Endodermal cell (in vitro differentiated cells): ENCODE results near the gene TMED7. TPM values are rescaled to one million over a fixed set of nuclear protein-coding genes. Genes with fewer than 3 reads are reported as not detected.

Source experiments
- DNase-seq: peaks from one replicate; pipeline ENCODE4 v3.0.0-alpha.2; 2017
- H3K27ac ChIP-seq: 2 replicates; pipeline ENCODE4 v1.5.1; 2013; ENCODE audit warnings: mild to moderate bottlenecking, low read depth, low read length, moderate library complexity
- H3K27me3 ChIP-seq: 2 replicates; pipeline ENCODE4 v1.6.1; 2013; ENCODE audit warnings: mild to moderate bottlenecking, low read length, moderate library complexity; ENCODE audit not compliant: insufficient read depth, control insufficient read depth, poor library complexity, severe bottlenecking
- H3K36me3 ChIP-seq: 2 replicates; pipeline ENCODE4 v1.7.0; 2013; ENCODE audit warnings: mild to moderate bottlenecking, low read length, moderate library complexity; ENCODE audit not compliant: control insufficient read depth, insufficient read depth
- H3K4me1 ChIP-seq: one replicate; pipeline ENCODE4 v1.7.0; 2013; ENCODE audit warnings: low read length; ENCODE audit not compliant: control insufficient read depth, insufficient read depth
- H3K4me3 ChIP-seq: 2 replicates; pipeline ENCODE4 v1.5.1; 2013; ENCODE audit warnings: mild to moderate bottlenecking, low read length, moderate library complexity
- H3K9ac ChIP-seq: 2 replicates; pipeline ENCODE4 v1.6.1; 2013; ENCODE audit warnings: mild to moderate bottlenecking, low read length, moderate library complexity; ENCODE audit not compliant: poor library complexity, severe bottlenecking; ENCODE audit errors: extremely low read depth
- H3K9me3 ChIP-seq: 2 replicates; pipeline ENCODE4 v1.6.1; 2013; ENCODE audit warnings: mild to moderate bottlenecking, low read length, moderate library complexity; ENCODE audit not compliant: control insufficient read depth
- H3K27ac Mint-ChIP-seq: 2 replicates; pipeline ENCODE4 v1.8.0; 2020; ENCODE audit warnings: mixed read lengths
- H3K27me3 Mint-ChIP-seq: 2 replicates; pipeline ENCODE4 v1.8.0; 2021; ENCODE audit warnings: mild to moderate bottlenecking, mixed read lengths; ENCODE audit not compliant: insufficient read depth
- H3K36me3 Mint-ChIP-seq: 2 replicates; pipeline ENCODE4 v1.8.0; 2020; ENCODE audit warnings: low read depth, mixed read lengths
- H3K4me1 Mint-ChIP-seq: 2 replicates; pipeline ENCODE4 v1.8.0; 2020; ENCODE audit warnings: mixed read lengths
- H3K4me3 Mint-ChIP-seq: 2 replicates; pipeline ENCODE4 v1.8.0; 2020; ENCODE audit warnings: mild to moderate bottlenecking, moderate library complexity, mixed read lengths
- H3K9me3 Mint-ChIP-seq: 2 replicates; pipeline ENCODE4 v1.8.0; 2020; ENCODE audit warnings: mild to moderate bottlenecking, mixed read lengths
- WGBS, 2 experiments: methylation state at CpG; one replicate each; pipeline versions ENCODE4 v1.1.5 to v1.1.7; 2013; ENCODE audit warnings: missing lambda C conversion rate in 2 of 2, mixed read lengths in 1 of 2; ENCODE audit not compliant: insufficient coverage in 1 of 2, insufficient read length in 1 of 2; 5-methylcytosine and 5-hydroxymethylcytosine counted together
- total RNA-seq, 2 donors: library from RNA; stranded (reverse); fragmentation: NEBNext Ultra II Directional in 1 of 2; extraction: Animal tissue kit (Norgen Biotek cat#: 25700) in 1 of 2; gene quantifications; 2 replicates in 1 of 2; 3 replicates in 1 of 2; pipeline ENCODE4 v1.2.1, GENCODE V29; 2021
- TF ChIP-seq, protein P1 (sequence below): fragments of 200-600 bp; sonication (generic); conservative IDR thresholded peaks from 2 replicates; pipeline ENCODE4 v1.5.0; 2021; ENCODE audit warnings: antibody characterized with exemption, mild to moderate bottlenecking

TMED7 gene
- total RNA-seq, 2 donors from 2014 or later, result 64.4 to 75.3 TPM

DNA sequence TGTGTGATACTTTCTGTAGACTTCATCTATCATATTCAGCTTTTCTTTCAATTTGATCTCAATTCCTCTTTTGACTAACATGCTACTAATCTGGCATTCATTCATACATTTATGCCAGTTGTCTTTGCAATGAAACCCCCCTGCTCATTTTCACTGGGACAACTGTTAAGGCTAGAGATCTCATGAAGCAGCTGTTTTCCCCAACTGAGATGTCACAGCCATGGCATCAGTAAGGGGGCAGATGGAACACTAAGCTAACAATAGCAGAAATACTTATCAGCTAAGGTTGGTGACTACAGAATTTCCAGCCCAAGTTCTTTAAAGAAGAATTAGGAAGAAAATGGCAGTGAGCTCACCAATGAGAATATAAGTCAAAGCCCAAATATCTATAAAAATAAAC lies 9.4 kb downstream of the TMED7 start:
- no peak overlapping the region for H3K27ac Mint-ChIP-seq
- no peaks in the 10 kb centered on the region for H3K27me3 Mint-ChIP-seq
- no peak overlapping the region for H3K4me3 ChIP-seq
- no peaks in the 10 kb centered on the region for H3K27me3 ChIP-seq
- no peak overlapping the region for H3K27ac ChIP-seq
- no peaks in the 10 kb centered on the region for H3K9me3 ChIP-seq
- peaks cover 1% of the 10 kb centered on the region for H3K4me1 Mint-ChIP-seq
- no peak for DNase-seq
- H3K36me3 Mint-ChIP-seq, result peaks cover 48% of the 10 kb centered on the region
- H3K36me3 ChIP-seq, result peaks cover 84% of the 10 kb centered on the region
- H3K4me1 ChIP-seq, result no peaks in the 10 kb centered on the region
- TF ChIP-seq, protein P1, sequence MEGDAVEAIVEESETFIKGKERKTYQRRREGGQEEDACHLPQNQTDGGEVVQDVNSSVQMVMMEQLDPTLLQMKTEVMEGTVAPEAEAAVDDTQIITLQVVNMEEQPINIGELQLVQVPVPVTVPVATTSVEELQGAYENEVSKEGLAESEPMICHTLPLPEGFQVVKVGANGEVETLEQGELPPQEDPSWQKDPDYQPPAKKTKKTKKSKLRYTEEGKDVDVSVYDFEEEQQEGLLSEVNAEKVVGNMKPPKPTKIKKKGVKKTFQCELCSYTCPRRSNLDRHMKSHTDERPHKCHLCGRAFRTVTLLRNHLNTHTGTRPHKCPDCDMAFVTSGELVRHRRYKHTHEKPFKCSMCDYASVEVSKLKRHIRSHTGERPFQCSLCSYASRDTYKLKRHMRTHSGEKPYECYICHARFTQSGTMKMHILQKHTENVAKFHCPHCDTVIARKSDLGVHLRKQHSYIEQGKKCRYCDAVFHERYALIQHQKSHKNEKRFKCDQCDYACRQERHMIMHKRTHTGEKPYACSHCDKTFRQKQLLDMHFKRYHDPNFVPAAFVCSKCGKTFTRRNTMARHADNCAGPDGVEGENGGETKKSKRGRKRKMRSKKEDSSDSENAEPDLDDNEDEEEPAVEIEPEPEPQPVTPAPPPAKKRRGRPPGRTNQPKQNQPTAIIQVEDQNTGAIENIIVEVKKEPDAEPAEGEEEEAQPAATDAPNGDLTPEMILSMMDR, result no peak
- H3K9ac ChIP-seq, result no peak overlapping the region
- no peaks in the 10 kb centered on the region for H3K9me3 Mint-ChIP-seq
- H3K4me3 Mint-ChIP-seq, result no peak overlapping the region

GRCh38 chr5:115611873-115612272 lies 14.0 kb downstream of the TMED7 start:
- Mint-ChIP-seq H3K27me3 (no peaks in the 10 kb centered on the region), H3K36me3 (peaks cover 25% of the 10 kb centered on the region), H3K4me1 (peaks cover 3% of the 10 kb centered on the region), H3K9me3 (no peaks in the 10 kb centered on the region), H3K27ac (no peak overlapping the region), H3K4me3 (no peak overlapping the region)
- TF ChIP-seq, protein P1, result no peak
- Histone ChIP-seq H3K27ac (no peak overlapping the region), H3K4me1 (no peaks in the 10 kb centered on the region), H3K9ac (no peak overlapping the region), H3K4me3 (no peak overlapping the region), H3K27me3 (no peaks in the 10 kb centered on the region), H3K9me3 (no peaks in the 10 kb centered on the region), H3K36me3 (peaks cover 77% of the 10 kb centered on the region)
- 98% methylated on average over 5 of the region's 5 CpGs; no CpG with 5 or more reads in 1 of the 2 experiments for WGBS, 2 experiments
- no peak for DNase-seq

GRCh38 chr5:115607935-115608334 lies 17.9 kb downstream of the TMED7 start:
- no peak overlapping the region for H3K27ac ChIP-seq
- peaks cover 68% of the 10 kb centered on the region for H3K36me3 ChIP-seq
- Mint-ChIP-seq H3K36me3 (peaks cover 18% of the 10 kb centered on the region), H3K27ac (no peak overlapping the region), H3K27me3 (no peaks in the 10 kb centered on the region), H3K4me1 (peaks cover 3% of the 10 kb centered on the region), H3K9me3 (no peaks in the 10 kb centered on the region), H3K4me3 (no peak overlapping the region)
- WGBS, 2 experiments, result 95 to 100% methylated on average over 1 to 2 of the region's 2 CpGs
- TF ChIP-seq, protein P1, result no peak
- no peak overlapping the region for H3K9ac ChIP-seq
- no peaks in the 10 kb centered on the region for H3K9me3 ChIP-seq
- no peak for DNase-seq
- H3K4me3 ChIP-seq, result no peak overlapping the region
- H3K4me1 ChIP-seq, result no peaks in the 10 kb centered on the region
- no peaks in the 10 kb centered on the region for H3K27me3 ChIP-seq
